Mononuclear cell (primary cell): Measurements from ENCODE around the gene FAM53B. TPM values are rescaled to one million over a fixed set of nuclear protein-coding genes. Genes with fewer than 3 reads are reported as not detected.

Experiments
- H3K27me3 ChIP-seq: 2 replicates; pipeline ENCODE4 v1.6.0; 2011; ENCODE audit warnings: low read length, control low read depth; ENCODE audit not compliant: insufficient read depth
- H3K4me1 ChIP-seq: 2 replicates; pipeline ENCODE4 v1.5.1; 2011; ENCODE audit warnings: mild to moderate bottlenecking, low read length, control low read depth; ENCODE audit not compliant: insufficient read depth
- H3K4me3 ChIP-seq: 2 replicates; pipeline ENCODE4 v1.5.1; 2011; ENCODE audit warnings: mild to moderate bottlenecking, low read length, moderate library complexity
- H3K9me3 ChIP-seq: 2 replicates; pipeline ENCODE4 v1.5.1; 2011; ENCODE audit warnings: low read depth, mild to moderate bottlenecking, control low read depth, low read length
- total RNA-seq: library from RNA; depleted of rRNA; stranded (reverse); fragments of >200 nt; gene quantifications from one replicate; pipeline ENCODE4 v1.2.3, GENCODE V29; 2012

FAM53B gene
- total RNA-seq, 1 donor: 88.5 TPM

GRCh38 chr10:124644236-124644635 is 99.9 kb downstream of the FAM53B start:
- H3K9me3 ChIP-seq: no peaks in the 10 kb centered on the region
- H3K27me3 ChIP-seq: no peaks in the 10 kb centered on the region
- peaks cover 98% of the 10 kb centered on the region for H3K4me1 ChIP-seq
- H3K4me3 ChIP-seq: no peak overlapping the region

DNA sequence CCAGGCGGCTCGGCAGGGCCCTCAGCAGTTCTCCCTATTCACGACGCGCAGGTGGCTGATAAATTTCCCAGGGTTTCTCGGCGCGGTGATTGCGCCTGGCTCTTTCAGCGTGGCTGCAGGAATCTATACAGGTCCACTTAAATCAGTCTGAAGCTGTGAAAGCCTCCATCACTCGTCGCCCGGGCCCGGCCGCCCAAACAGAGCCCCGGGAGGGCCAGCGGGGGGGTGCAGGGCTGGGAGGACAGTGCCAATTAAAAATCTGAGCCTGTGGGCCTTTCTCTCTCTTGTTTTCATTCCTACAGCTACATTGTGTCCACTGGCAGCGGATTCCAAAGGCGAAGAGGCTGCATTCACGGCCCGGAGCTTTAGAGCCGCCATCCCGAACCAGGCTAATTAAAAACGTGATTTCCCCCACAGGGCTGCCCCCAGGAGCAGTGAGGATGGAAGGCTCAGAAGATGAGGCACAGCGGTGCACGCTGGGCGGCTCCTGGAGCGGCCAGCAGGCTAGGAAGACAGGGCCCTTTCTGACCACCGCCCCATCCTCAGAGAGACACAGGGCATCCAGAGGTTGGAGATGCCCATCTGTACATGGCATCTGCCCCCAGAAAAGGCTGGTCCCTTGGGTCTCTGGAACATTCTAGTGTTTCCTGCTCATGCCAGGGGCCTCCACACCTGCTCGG is 100.7 kb downstream of the FAM53B start:
- Histone ChIP-seq H3K27me3 (no peaks in the 10 kb centered on the region), H3K4me1 (peaks cover 98% of the 10 kb centered on the region), H3K9me3 (no peaks in the 10 kb centered on the region), H3K4me3 (no peak overlapping the region)

DNA sequence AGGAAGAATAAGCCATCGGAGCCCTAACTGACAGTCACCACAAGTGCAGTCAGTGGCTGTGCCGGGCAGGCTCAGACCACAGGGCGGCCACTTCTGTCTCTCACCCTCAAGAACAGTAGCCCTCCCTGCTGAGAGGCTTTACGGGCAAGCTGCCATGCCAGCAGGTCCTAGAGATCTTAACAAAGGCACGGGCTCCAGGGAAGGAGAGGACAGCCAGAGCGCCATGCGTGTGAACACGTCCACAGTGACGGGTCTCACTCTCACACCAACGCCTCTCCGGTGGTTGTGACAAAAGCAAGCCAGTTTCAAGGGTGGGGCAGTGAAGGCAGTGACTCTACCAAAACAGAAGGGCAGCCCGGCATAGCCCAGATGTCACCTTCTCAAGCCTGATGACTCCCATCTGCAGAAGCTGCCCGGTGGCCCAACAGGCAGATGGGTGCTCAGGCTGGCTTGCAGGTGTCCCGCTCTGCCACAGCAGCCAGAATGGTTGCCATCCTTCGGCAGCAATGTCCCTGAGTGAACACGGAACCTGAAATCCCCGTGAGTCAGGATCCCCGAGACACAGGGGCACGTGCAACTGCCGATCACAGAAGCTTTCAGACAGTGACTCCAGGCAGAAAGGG is 102.0 kb downstream of the FAM53B start:
- Histone ChIP-seq H3K4me1 (peaks cover 98% of the 10 kb centered on the region), H3K9me3 (no peaks in the 10 kb centered on the region), H3K27me3 (no peaks in the 10 kb centered on the region), H3K4me3 (no peak overlapping the region)

DNA sequence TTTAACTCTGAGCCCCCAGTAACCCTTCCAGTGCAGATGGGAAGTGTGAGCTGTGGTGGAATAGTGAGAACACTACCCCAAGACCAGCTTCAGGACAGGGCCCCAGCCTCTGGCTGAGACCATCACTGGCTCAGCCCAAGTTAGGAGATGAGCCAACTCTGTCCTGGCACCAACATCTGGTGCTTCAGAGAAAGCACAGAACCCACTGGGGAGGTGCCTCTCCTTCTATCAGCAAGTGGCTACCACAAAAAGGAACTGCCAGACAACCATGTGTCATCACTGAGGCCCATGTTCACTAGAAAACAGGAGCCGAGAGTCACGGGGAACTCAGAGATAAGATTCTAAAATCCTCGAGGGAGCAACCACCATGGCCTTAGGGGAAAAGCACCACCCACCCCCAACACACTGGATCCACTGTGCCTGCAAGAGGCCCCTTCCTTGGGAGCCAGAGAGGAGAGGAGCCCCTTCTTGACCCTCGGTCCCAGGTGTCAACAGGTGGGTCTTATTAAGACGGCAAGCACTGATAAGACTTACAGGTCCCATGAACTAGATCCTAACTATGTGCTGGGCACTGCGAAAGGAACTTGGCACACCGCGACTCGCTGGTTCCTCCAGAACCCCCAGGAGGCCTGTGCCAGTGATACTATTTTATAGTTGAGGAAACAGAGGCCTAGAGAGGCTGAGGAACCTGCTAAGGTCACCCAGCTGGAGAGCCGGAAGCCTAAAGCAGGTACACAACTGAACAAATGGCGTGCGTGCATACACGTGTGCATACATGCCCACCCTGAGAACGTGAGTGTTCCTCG is 102.7 kb downstream of the FAM53B start:
- Histone ChIP-seq H3K9me3 (no peaks in the 10 kb centered on the region), H3K4me3 (no peak overlapping the region), H3K4me1 (peaks cover 98% of the 10 kb centered on the region), H3K27me3 (no peaks in the 10 kb centered on the region)

DNA sequence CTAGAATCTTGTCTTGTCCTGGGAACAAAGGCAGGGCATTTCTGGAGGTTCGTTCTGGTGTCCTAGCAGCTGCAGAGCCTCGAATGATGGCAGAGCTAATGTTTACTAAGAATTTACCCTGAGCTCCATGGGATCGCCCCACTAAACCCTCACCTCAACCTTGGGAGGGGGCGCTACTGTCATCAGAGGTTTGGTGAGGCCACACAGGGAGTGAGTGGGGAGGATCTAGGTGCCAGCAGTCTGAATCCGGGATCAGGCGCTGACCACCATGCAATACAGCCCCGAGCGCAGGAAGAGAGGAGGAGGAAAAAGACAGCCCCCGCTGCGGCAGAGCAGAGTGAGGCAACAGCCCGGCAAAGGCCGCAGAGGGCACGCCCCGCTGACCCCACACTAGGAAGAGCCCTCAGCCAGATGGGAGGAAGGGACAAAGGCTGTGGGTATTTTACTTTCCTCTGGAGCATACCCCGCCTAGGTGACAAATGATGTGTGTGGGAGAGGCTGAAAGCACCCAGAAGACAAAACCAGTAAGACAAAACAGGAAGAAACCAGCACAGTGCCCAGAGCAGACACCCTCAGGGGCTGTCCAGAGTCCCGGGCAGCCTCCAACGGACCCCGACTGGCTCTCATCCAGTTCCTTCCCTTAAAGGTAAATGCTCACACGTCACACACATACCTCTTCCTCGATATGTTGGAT is 103.5 kb downstream of the FAM53B start:
- Histone ChIP-seq H3K27me3 (no peaks in the 10 kb centered on the region), H3K9me3 (no peaks in the 10 kb centered on the region), H3K4me3 (peak overlapping the region; percentile 0), H3K4me1 (peaks cover 95% of the 10 kb centered on the region)

DNA sequence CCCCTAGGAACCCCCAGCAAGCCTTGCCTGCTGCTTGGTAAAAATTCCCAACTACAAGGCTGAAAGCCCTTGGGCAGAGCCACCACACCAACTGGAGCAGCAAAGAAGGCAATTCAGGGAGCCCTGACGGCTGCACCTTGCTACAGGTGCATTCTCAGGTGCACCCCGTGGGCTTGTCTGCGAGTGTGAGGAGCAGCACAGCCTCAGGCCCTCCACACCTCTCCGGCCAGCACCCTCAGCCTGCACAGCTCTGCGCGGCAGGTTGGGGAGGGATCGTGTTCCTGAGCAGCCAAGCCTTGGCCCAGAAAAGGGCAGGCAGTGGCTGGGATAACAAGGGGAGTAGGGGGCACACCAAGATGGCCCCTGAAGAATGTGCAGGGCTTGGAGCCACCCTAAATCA is 104.1 kb downstream of the FAM53B start:
- Histone ChIP-seq H3K4me3 (no peak overlapping the region), H3K9me3 (no peaks in the 10 kb centered on the region), H3K4me1 (peaks cover 89% of the 10 kb centered on the region), H3K27me3 (no peaks in the 10 kb centered on the region)

- H3K9me3 ChIP-seq: no peaks in the 10 kb centered on the region
- no peak overlapping the region for H3K4me3 ChIP-seq
- H3K4me1 ChIP-seq: peaks cover 85% of the 10 kb centered on the region
- no peaks in the 10 kb centered on the region for H3K27me3 ChIP-seq
Measured at GRCh38 chr10:124639646-124640045, 104.5 kb downstream of the FAM53B start.

DNA sequence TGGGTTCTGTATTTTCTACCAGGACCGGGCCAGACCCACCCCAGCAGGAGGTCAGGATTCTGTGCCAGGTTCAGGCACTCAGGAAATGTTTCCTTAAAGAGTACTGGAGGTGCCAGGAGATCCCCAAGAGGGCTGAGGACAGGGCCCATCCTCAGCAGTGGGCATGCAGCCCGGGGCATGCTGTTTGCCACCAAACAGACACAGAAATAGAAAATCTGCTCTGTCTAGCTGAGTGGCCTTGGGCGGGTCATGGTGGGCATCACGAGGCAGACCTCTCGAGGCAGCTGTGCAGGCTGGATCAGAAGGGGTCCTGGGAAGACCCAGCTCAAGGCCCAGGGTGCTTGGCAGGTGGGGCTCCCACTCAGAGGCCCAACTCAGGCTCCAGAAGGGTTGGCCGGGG is 105.0 kb downstream of the FAM53B start:
- Histone ChIP-seq H3K4me3 (no peak overlapping the region), H3K4me1 (peaks cover 80% of the 10 kb centered on the region), H3K9me3 (no peaks in the 10 kb centered on the region), H3K27me3 (no peaks in the 10 kb centered on the region)

DNA sequence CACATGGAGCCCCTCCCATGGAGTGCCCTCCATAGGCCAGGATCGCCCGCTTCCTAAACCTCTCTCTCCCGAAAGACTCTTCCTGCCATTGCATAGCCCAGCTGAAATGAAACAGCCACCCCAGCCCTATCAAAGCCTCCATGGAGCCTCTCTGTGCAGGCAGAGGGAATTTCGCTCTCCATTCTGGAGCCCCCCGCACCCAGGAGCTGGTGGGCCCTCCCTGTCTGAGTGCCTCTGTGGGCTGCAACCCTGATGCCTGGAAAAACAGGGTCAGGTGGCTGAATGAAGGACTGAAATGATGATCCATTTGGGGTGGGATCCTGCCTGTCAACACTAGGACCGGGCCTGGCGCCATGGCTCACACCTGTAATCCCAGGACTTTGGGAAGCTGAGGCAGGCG is 106.4 kb downstream of the FAM53B start:
- Histone ChIP-seq H3K9me3 (no peaks in the 10 kb centered on the region), H3K27me3 (no peaks in the 10 kb centered on the region), H3K4me1 (peaks cover 70% of the 10 kb centered on the region)

DNA sequence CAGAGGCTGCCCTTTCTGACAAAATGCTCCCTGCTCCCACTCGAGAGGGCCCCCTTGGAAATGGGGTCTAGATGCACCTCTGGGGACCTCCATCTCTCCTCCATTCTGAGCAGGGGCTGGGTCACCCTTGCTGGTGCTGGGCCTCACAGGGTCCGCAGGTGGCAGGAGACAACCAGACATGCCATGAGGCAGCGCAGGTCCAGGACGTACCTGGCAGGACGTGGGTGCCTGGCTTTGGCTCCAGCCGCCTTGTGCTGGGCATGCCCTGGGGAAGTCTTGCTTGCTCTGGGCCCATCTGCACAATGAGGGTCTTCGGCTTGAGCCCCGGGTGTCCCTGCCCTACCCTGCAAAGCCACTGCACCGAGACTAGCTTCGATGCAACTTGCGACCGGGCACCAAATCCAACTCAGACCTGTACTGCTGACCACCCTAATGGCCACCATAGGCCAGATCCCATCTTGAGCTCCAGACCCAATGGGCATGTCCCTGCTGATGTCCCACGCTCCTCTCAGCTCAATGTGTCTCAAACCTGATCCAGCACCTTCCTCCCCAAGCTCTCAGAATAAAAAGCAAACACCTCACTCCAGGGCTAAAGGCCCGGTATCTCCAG is 107.0 kb downstream of the FAM53B start:
- no peaks in the 10 kb centered on the region for H3K27me3 ChIP-seq
- H3K9me3 ChIP-seq: no peaks in the 10 kb centered on the region
- H3K4me3 ChIP-seq: no peak overlapping the region
- peaks cover 70% of the 10 kb centered on the region for H3K4me1 ChIP-seq

More for the DNA sequence above, 106.4 kb downstream of the FAM53B start:
- H3K4me3 ChIP-seq: no peak overlapping the region

DNA sequence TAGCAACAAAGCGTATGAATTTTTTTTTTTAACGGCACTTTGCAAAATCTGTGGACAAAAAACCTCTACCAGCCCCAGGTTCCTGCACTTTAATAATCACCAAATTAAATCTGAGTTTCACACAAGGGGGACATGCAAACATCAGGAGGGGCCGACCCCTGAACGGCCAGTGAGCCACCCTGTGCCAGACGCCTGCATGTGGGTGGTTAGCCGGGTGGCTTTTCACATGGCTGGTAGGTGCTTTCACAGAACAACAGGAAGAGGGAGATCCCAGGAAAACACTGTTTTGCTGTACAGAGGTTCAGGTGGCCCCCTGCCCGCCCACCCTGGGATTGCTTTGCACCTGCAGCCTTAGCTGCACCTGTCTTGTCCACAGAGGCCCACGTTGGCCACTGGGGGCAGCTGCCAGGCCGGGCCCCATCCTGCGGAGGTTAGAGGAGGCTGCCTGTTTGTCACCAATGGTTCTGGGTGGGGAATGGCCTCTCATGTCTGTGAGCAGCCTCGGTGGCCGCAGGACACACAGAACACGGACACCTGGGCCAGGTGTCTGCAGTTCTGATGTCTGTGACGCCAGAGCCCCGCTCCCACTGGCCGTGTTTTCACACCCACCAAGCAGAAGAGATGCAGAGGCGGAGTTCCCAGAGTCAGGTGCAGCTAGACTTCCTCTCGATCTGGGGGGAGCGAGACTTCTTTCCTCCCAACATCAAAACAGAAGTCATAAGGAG is 107.7 kb downstream of the FAM53B start:
- no peaks in the 10 kb centered on the region for H3K27me3 ChIP-seq
- H3K4me3 ChIP-seq: no peak overlapping the region

DNA sequence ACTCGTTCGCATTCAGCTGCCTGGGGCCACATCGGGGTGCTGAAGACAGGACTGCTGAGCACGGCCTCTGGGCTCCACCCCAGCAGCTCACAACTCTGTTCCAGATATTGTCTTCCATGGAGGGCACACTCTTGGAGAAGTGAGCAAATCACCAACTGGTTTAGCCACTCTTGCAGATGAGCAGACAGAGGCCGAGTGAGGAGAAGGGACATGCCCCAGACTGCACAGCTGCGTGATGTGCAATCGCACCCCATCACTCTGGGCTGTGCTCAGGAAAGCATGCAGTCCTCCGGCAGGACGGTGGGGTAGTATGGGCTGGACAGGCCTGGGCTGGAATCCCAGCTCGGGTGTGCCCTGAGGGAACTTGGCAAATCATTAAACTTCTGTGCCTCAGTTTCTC is 111.6 kb downstream of the FAM53B start:
- H3K9me3 ChIP-seq: no peaks in the 10 kb centered on the region
- H3K4me1 ChIP-seq: peaks cover 64% of the 10 kb centered on the region
- H3K27me3 ChIP-seq: no peaks in the 10 kb centered on the region
- no peak overlapping the region for H3K4me3 ChIP-seq

More for the DNA sequence above, 107.7 kb downstream of the FAM53B start:
- Histone ChIP-seq H3K4me1 (peaks cover 70% of the 10 kb centered on the region), H3K9me3 (no peaks in the 10 kb centered on the region)

- no peaks in the 10 kb centered on the region for H3K27me3 ChIP-seq
- H3K4me1 ChIP-seq: peaks cover 64% of the 10 kb centered on the region
- no peaks in the 10 kb centered on the region for H3K9me3 ChIP-seq
- no peak overlapping the region for H3K4me3 ChIP-seq
Measured at GRCh38 chr10:124632064-124632531, 112.1 kb downstream of the FAM53B start.

DNA sequence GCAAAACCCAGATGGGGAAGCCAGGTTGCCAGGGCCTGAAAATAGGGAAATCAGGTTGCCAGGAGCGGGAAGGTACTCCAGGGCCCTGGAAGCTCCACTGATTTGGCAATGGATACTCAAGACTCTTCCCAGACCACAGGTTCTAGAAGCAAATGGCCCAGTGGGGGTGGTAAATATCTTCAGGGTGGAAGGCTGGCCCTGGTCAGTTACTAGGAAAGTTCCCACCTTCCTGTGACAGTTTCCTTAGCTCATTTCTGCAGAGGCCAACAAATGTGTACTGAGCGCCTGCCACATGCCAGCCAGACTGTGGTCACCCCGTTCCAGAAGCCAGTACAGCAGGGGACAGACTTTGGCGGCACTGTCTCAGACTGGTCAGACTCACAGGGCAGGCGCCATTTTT is 113.6 kb downstream of the FAM53B start:
- H3K27me3 ChIP-seq: no peaks in the 10 kb centered on the region
- H3K4me3 ChIP-seq: no peak overlapping the region
- no peaks in the 10 kb centered on the region for H3K9me3 ChIP-seq
- H3K4me1 ChIP-seq: peaks cover 68% of the 10 kb centered on the region
